ENCODE data around the gene STXBP1.

Gene STXBP1

GRCh38 chr9:127611899-127612790 lies at the start of gene STXBP1:
TSS of gene STXBP1 (plus strand) at chr9:127612277. CDS start at chr9:127612404, 127 bp downstream.
- peak within 1 kb of the TSS; percentile 65 to 73 for H3K9ac ChIP-seq (ENCODE audit: low read depth in 1 of 2, low read length in 2 of 2)
- H3K27ac ChIP-seq (ENCODE audit: low read depth in 2 of 2, low read length in 2 of 2), result peak within 1 kb of the TSS; percentile 62 to 63
- peak within 1 kb of the TSS; percentile 73 to 79 for H3K4me3 ChIP-seq (ENCODE audit: low read length in 2 of 2)
- H3K36me3 ChIP-seq (ENCODE audit: control insufficient read depth in 2 of 2, insufficient read depth in 2 of 2, low read length in 2 of 2), result no peaks in the 10 kb centered on the region
- peaks cover 12 to 20% of the 10 kb centered on the region in 2 donors for H3K4me1 ChIP-seq (ENCODE audit: control insufficient read depth in 2 of 2, insufficient read depth in 2 of 2, low read length in 2 of 2)
- no peaks in the 10 kb centered on the region for H3K9me3 ChIP-seq (ENCODE audit: control insufficient read depth in 2 of 2, low read length in 2 of 2)
- H3K27me3 ChIP-seq (ENCODE audit: control insufficient read depth in 2 of 2, insufficient read depth in 2 of 2, low read length in 2 of 2), result peaks cover 13 to 27% of the 10 kb centered on the region in 2 donors

GRCh38 chr9:127562279-127562796 lies 49.7 kb upstream of the STXBP1 start:
- peaks cover 61 to 81% of the 10 kb centered on the region in 2 donors for H3K4me1 ChIP-seq (ENCODE audit: control insufficient read depth in 2 of 2, insufficient read depth in 2 of 2, low read length in 2 of 2)
- peaks cover 18 to 21% of the 10 kb centered on the region in 2 donors for H3K36me3 ChIP-seq (ENCODE audit: control insufficient read depth in 2 of 2, insufficient read depth in 2 of 2, low read length in 2 of 2)
- H3K9me3 ChIP-seq (ENCODE audit: control insufficient read depth in 2 of 2, low read length in 2 of 2), result no peaks in the 10 kb centered on the region
- H3K27me3 ChIP-seq (ENCODE audit: control insufficient read depth in 2 of 2, insufficient read depth in 2 of 2, low read length in 2 of 2), result no peaks in the 10 kb centered on the region
- H3K27ac ChIP-seq (ENCODE audit: low read depth in 2 of 2, low read length in 2 of 2), result peak overlapping the region; percentile 84 to 88
- peak overlapping the region in 1 of 2 donors; percentile 15 for H3K9ac ChIP-seq (ENCODE audit: low read depth in 1 of 2, low read length in 2 of 2)
- no peak overlapping the region for H3K4me3 ChIP-seq (ENCODE audit: low read length in 2 of 2)

GRCh38 chr9:127562841-127563401 lies 49.2 kb upstream of the STXBP1 start:
- H3K4me1 ChIP-seq (ENCODE audit: control insufficient read depth in 2 of 2, insufficient read depth in 2 of 2, low read length in 2 of 2), result peaks cover 57 to 77% of the 10 kb centered on the region in 2 donors

GRCh38 chr9:127563579-127563978 lies 48.5 kb upstream of the STXBP1 start:
- Histone ChIP-seq H3K36me3 (ENCODE audit: control insufficient read depth in 2 of 2, insufficient read depth in 2 of 2, low read length in 2 of 2) (peaks cover 18 to 21% of the 10 kb centered on the region in 2 donors), H3K4me3 (ENCODE audit: low read length in 2 of 2) (no peak overlapping the region), H3K27me3 (ENCODE audit: control insufficient read depth in 2 of 2, insufficient read depth in 2 of 2, low read length in 2 of 2) (no peaks in the 10 kb centered on the region), H3K9me3 (ENCODE audit: control insufficient read depth in 2 of 2, low read length in 2 of 2) (no peaks in the 10 kb centered on the region), H3K27ac (ENCODE audit: low read depth in 2 of 2, low read length in 2 of 2) (peak overlapping the region; percentile 84 to 88), H3K4me1 (ENCODE audit: control insufficient read depth in 2 of 2, insufficient read depth in 2 of 2, low read length in 2 of 2) (peaks cover 51 to 71% of the 10 kb centered on the region in 2 donors), H3K9ac (ENCODE audit: low read depth in 1 of 2, low read length in 2 of 2) (no peak overlapping the region)

More at GRCh38 chr9:127562841-127563401, 49.2 kb upstream of the STXBP1 start:
- Histone ChIP-seq H3K27ac (ENCODE audit: low read depth in 2 of 2, low read length in 2 of 2) (peak overlapping the region; percentile 84 to 88), H3K4me3 (ENCODE audit: low read length in 2 of 2) (no peak overlapping the region), H3K36me3 (ENCODE audit: control insufficient read depth in 2 of 2, insufficient read depth in 2 of 2, low read length in 2 of 2) (peaks cover 18 to 21% of the 10 kb centered on the region in 2 donors), H3K27me3 (ENCODE audit: control insufficient read depth in 2 of 2, insufficient read depth in 2 of 2, low read length in 2 of 2) (no peaks in the 10 kb centered on the region), H3K9me3 (ENCODE audit: control insufficient read depth in 2 of 2, low read length in 2 of 2) (no peaks in the 10 kb centered on the region), H3K9ac (ENCODE audit: low read depth in 1 of 2, low read length in 2 of 2) (peak overlapping the region in 1 of 2 donors; percentile 32)

- H3K36me3 ChIP-seq (ENCODE audit: control insufficient read depth in 2 of 2, insufficient read depth in 2 of 2, low read length in 2 of 2), result peaks cover 9 to 11% of the 10 kb centered on the region in 2 donors
- peaks cover 50 to 64% of the 10 kb centered on the region in 2 donors for H3K4me1 ChIP-seq (ENCODE audit: control insufficient read depth in 2 of 2, insufficient read depth in 2 of 2, low read length in 2 of 2)
- H3K4me3 ChIP-seq (ENCODE audit: low read length in 2 of 2), result no peak overlapping the region
- no peaks in the 10 kb centered on the region for H3K9me3 ChIP-seq (ENCODE audit: control insufficient read depth in 2 of 2, low read length in 2 of 2)
- peak overlapping the region in 1 of 2 donors; percentile 97 for H3K27ac ChIP-seq (ENCODE audit: low read depth in 2 of 2, low read length in 2 of 2)
- no peaks in the 10 kb centered on the region for H3K27me3 ChIP-seq (ENCODE audit: control insufficient read depth in 2 of 2, insufficient read depth in 2 of 2, low read length in 2 of 2)
- H3K9ac ChIP-seq (ENCODE audit: low read depth in 1 of 2, low read length in 2 of 2), result no peak overlapping the region
Measured at GRCh38 chr9:127565231-127565630, 46.8 kb upstream of the STXBP1 start.

GRCh38 chr9:127566351-127567001 lies 45.6 kb upstream of the STXBP1 start:
- Histone ChIP-seq H3K9ac (ENCODE audit: low read depth in 1 of 2, low read length in 2 of 2) (peak overlapping the region; percentile 92 to 93), H3K4me1 (ENCODE audit: control insufficient read depth in 2 of 2, insufficient read depth in 2 of 2, low read length in 2 of 2) (peaks cover 46 to 61% of the 10 kb centered on the region in 2 donors)

GRCh38 chr9:127567035-127567729 lies 44.9 kb upstream of the STXBP1 start:
- Histone ChIP-seq H3K9ac (ENCODE audit: low read depth in 1 of 2, low read length in 2 of 2) (peak overlapping the region; percentile 92 to 93), H3K27ac (ENCODE audit: low read depth in 2 of 2, low read length in 2 of 2) (peak overlapping the region; percentile 93 to 97), H3K4me1 (ENCODE audit: control insufficient read depth in 2 of 2, insufficient read depth in 2 of 2, low read length in 2 of 2) (peaks cover 42 to 54% of the 10 kb centered on the region in 2 donors), H3K27me3 (ENCODE audit: control insufficient read depth in 2 of 2, insufficient read depth in 2 of 2, low read length in 2 of 2) (no peaks in the 10 kb centered on the region), H3K4me3 (ENCODE audit: low read length in 2 of 2) (peak overlapping the region; percentile 80 to 86), H3K36me3 (ENCODE audit: control insufficient read depth in 2 of 2, insufficient read depth in 2 of 2, low read length in 2 of 2) (peaks cover 0 to 3% of the 10 kb centered on the region in 2 donors), H3K9me3 (ENCODE audit: control insufficient read depth in 2 of 2, low read length in 2 of 2) (no peaks in the 10 kb centered on the region)

More at GRCh38 chr9:127566351-127567001, 45.6 kb upstream of the STXBP1 start:
- Histone ChIP-seq H3K27me3 (ENCODE audit: control insufficient read depth in 2 of 2, insufficient read depth in 2 of 2, low read length in 2 of 2) (no peaks in the 10 kb centered on the region), H3K4me3 (ENCODE audit: low read length in 2 of 2) (peak overlapping the region; percentile 80 to 86), H3K27ac (ENCODE audit: low read depth in 2 of 2, low read length in 2 of 2) (peak overlapping the region; percentile 93 to 97), H3K36me3 (ENCODE audit: control insufficient read depth in 2 of 2, insufficient read depth in 2 of 2, low read length in 2 of 2) (peaks cover under 1 to 3% of the 10 kb centered on the region in 2 donors), H3K9me3 (ENCODE audit: control insufficient read depth in 2 of 2, low read length in 2 of 2) (no peaks in the 10 kb centered on the region)

GRCh38 chr9:127567730-127568617 lies 44.1 kb upstream of the STXBP1 start:
- Histone ChIP-seq H3K9me3 (ENCODE audit: control insufficient read depth in 2 of 2, low read length in 2 of 2) (no peaks in the 10 kb centered on the region), H3K4me1 (ENCODE audit: control insufficient read depth in 2 of 2, insufficient read depth in 2 of 2, low read length in 2 of 2) (peaks cover 45 to 54% of the 10 kb centered on the region in 2 donors), H3K27me3 (ENCODE audit: control insufficient read depth in 2 of 2, insufficient read depth in 2 of 2, low read length in 2 of 2) (no peaks in the 10 kb centered on the region), H3K27ac (ENCODE audit: low read depth in 2 of 2, low read length in 2 of 2) (peak overlapping the region; percentile 93 to 97), H3K4me3 (ENCODE audit: low read length in 2 of 2) (peak overlapping the region; percentile 80 to 86), H3K9ac (ENCODE audit: low read depth in 1 of 2, low read length in 2 of 2) (peak overlapping the region; percentile 92 to 93), H3K36me3 (ENCODE audit: control insufficient read depth in 2 of 2, insufficient read depth in 2 of 2, low read length in 2 of 2) (peaks cover 0 to 3% of the 10 kb centered on the region in 2 donors)

Data from mucosa of rectum (tissue), 2 donors.